ENCODE measurements around the gene UTF1. TPM values are rescaled to one million over a fixed set of nuclear protein-coding genes. Genes with fewer than 3 reads are reported as not detected.
"Not testable (repeated sequence)": the region's sequence is repeated elsewhere in the genome, so short reads cannot be mapped to it uniquely, and the experiment has no call there.

Gene UTF1
- polyA plus RNA-seq, 1 experiment, result not detected

- POLR2A ChIA-PET, result no interaction called here
- DNase-seq (ENCODE audit: low read depth), result no peak
- Histone ChIP-seq H3K27me3 (ENCODE audit: control insufficient read depth, insufficient read depth, low read length) (no peaks in the 10 kb centered on the region), H3K36me3 (ENCODE audit: control insufficient read depth, insufficient read depth, low read length) (no peaks in the 10 kb centered on the region), H3K4me3 (ENCODE audit: low read depth, low read length) (no peak overlapping the region)
- CTCF ChIA-PET, result no interaction called here
- no peak for TF ChIP-seq CTCF (IDR thresholded peaks at IDR 0.05; ENCODE audit: insufficient read depth, low read depth, low read length)
Observed at GRCh38 chr10:133216776-133217175, 13.2 kb upstream of the UTF1 start.

GRCh38 chr10:133217800-133218589, 12.0 kb upstream of the UTF1 start:
- ChIA-PET CTCF (no interaction called here), POLR2A (no interaction called here)
- no peaks in the 10 kb centered on the region for H3K27me3 ChIP-seq (ENCODE audit: control insufficient read depth, insufficient read depth, low read length)
- no peak for TF ChIP-seq CTCF (IDR thresholded peaks at IDR 0.05; ENCODE audit: insufficient read depth, low read depth, low read length)
- H3K36me3 ChIP-seq (ENCODE audit: control insufficient read depth, insufficient read depth, low read length), result no peaks in the 10 kb centered on the region
- no peak overlapping the region for H3K4me3 ChIP-seq (ENCODE audit: low read depth, low read length)
- DNase-seq (ENCODE audit: low read depth), result no peak

GRCh38 chr10:133218891-133219290, 11.1 kb upstream of the UTF1 start:
- DNase-seq (ENCODE audit: low read depth), result no peak
- Histone ChIP-seq H3K36me3 (ENCODE audit: control insufficient read depth, insufficient read depth, low read length) (no peaks in the 10 kb centered on the region), H3K27me3 (ENCODE audit: control insufficient read depth, insufficient read depth, low read length) (no peaks in the 10 kb centered on the region), H3K4me3 (ENCODE audit: low read depth, low read length) (no peak overlapping the region)
- no peak for TF ChIP-seq CTCF (IDR thresholded peaks at IDR 0.05; ENCODE audit: insufficient read depth, low read depth, low read length)
- ChIA-PET POLR2A (no interaction called here), CTCF (interaction anchor here (0.8 kb wide), 1 partner anchor 39 kb away, joined by 4 read pairs; no protein-coding TSS in a partner anchor)

GRCh38 chr10:133219782-133220181, 10.2 kb upstream of the UTF1 start:
- Histone ChIP-seq H3K36me3 (ENCODE audit: control insufficient read depth, insufficient read depth, low read length) (no peaks in the 10 kb centered on the region), H3K4me3 (ENCODE audit: low read depth, low read length) (no peak overlapping the region), H3K27me3 (ENCODE audit: control insufficient read depth, insufficient read depth, low read length) (no peaks in the 10 kb centered on the region)
- no peak for TF ChIP-seq CTCF (IDR thresholded peaks at IDR 0.05; ENCODE audit: insufficient read depth, low read depth, low read length)
- CTCF ChIA-PET, result no interaction called here
- POLR2A ChIA-PET, result no interaction called here
- DNase-seq (ENCODE audit: low read depth), result no peak

- Histone ChIP-seq H3K27me3 (ENCODE audit: control insufficient read depth, insufficient read depth, low read length) (no peaks in the 10 kb centered on the region), H3K4me3 (ENCODE audit: low read depth, low read length) (no peak overlapping the region), H3K36me3 (ENCODE audit: control insufficient read depth, insufficient read depth, low read length) (no peaks in the 10 kb centered on the region)
- DNase-seq (ENCODE audit: low read depth), result no peak
- ChIA-PET POLR2A (no interaction called here), CTCF (no interaction called here)
- TF ChIP-seq CTCF (IDR thresholded peaks at IDR 0.05; ENCODE audit: insufficient read depth, low read depth, low read length), result no peak
Observed at GRCh38 chr10:133221331-133221730, 8.7 kb upstream of the UTF1 start.

DNA sequence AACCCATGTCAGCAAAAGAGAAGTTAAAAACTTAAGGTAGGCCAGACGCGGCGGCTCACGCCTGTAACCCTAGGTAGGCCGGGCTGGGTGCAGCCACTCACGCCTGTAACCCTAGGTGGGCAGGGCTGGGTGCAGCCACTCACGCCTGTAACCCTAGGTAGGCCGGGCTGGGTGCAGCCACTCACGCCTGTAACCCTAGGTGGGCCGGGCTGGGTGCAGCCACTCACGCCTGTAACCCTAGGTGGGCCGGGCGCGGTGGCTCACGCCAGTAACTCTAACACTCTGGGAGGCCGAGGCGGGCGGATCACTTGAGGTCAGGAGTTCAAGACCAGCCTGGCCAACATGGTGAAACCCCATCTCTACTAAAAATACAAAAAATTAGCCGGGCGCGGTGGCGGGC, 8.3 kb upstream of the UTF1 start:
- POLR2A ChIA-PET; H3K4me3 ChIP-seq (ENCODE audit: low read depth, low read length); H3K36me3 ChIP-seq (ENCODE audit: control insufficient read depth, insufficient read depth, low read length); H3K27me3 ChIP-seq (ENCODE audit: control insufficient read depth, insufficient read depth, low read length); DNase-seq (ENCODE audit: low read depth); CTCF ChIA-PET: not testable (repeated sequence)
